Nephron (organoid): Measurements from ENCODE around the gene WNK2.

Source experiments
- H3K27ac Mint-ChIP-seq, 3 experiments: 2 replicates each; pipeline ENCODE4 v1.8.0; 2020; ENCODE audit warnings: mixed read lengths in 3 of 3, mild to moderate bottlenecking in 2 of 3, moderate library complexity in 1 of 3
- H3K27me3 Mint-ChIP-seq: 2 replicates; pipeline ENCODE4 v1.8.0; 2021; ENCODE audit warnings: low read depth, mild to moderate bottlenecking, moderate library complexity, mixed read lengths
- H3K36me3 Mint-ChIP-seq: 2 replicates; pipeline ENCODE4 v1.8.0; 2020; ENCODE audit warnings: low read depth, mixed read lengths
- H3K4me1 Mint-ChIP-seq: 2 replicates; pipeline ENCODE4 v1.8.0; 2020; ENCODE audit warnings: mixed read lengths
- H3K4me3 Mint-ChIP-seq, 3 experiments: 2 replicates each; pipeline ENCODE4 v1.8.0; 2020; ENCODE audit warnings: mild to moderate bottlenecking in 3 of 3, mixed read lengths in 3 of 3, moderate library complexity in 2 of 3
- H3K9me3 Mint-ChIP-seq: 2 replicates; pipeline ENCODE4 v1.8.0; 2020; ENCODE audit warnings: mixed read lengths
- TF ChIP-seq, protein P1 (sequence below), 3 experiments: fragments of 200-600 bp; sonication (generic); IDR thresholded peaks; one replicate each; pipeline ENCODE4 v1.5.0; 2021; ENCODE audit warnings: antibody characterized with exemption in 3 of 3; ENCODE audit not compliant: unreplicated experiment in 3 of 3

WNK2 gene

GRCh38 chr9:93260263-93261066 is 76.5 kb downstream of the WNK2 start:
- H3K36me3 Mint-ChIP-seq = no peaks in the 10 kb centered on the region
- no peak overlapping the region for H3K4me3 Mint-ChIP-seq
- no peak overlapping the region for H3K27ac Mint-ChIP-seq
- no peaks in the 10 kb centered on the region for H3K4me1 Mint-ChIP-seq
- no peaks in the 10 kb centered on the region for H3K27me3 Mint-ChIP-seq
- H3K9me3 Mint-ChIP-seq = no peaks in the 10 kb centered on the region
- TF ChIP-seq, protein P1, sequence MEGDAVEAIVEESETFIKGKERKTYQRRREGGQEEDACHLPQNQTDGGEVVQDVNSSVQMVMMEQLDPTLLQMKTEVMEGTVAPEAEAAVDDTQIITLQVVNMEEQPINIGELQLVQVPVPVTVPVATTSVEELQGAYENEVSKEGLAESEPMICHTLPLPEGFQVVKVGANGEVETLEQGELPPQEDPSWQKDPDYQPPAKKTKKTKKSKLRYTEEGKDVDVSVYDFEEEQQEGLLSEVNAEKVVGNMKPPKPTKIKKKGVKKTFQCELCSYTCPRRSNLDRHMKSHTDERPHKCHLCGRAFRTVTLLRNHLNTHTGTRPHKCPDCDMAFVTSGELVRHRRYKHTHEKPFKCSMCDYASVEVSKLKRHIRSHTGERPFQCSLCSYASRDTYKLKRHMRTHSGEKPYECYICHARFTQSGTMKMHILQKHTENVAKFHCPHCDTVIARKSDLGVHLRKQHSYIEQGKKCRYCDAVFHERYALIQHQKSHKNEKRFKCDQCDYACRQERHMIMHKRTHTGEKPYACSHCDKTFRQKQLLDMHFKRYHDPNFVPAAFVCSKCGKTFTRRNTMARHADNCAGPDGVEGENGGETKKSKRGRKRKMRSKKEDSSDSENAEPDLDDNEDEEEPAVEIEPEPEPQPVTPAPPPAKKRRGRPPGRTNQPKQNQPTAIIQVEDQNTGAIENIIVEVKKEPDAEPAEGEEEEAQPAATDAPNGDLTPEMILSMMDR (IDR thresholded peaks at IDR 0.05; ENCODE audit: unreplicated experiment in 3 of 3) = no peak

- Mint-ChIP-seq H3K27ac (no peak overlapping the region), H3K27me3 (no peaks in the 10 kb centered on the region), H3K4me3 (no peak overlapping the region)
Observed at GRCh38 chr9:93261281-93261680, 77.3 kb downstream of the WNK2 start.

DNA sequence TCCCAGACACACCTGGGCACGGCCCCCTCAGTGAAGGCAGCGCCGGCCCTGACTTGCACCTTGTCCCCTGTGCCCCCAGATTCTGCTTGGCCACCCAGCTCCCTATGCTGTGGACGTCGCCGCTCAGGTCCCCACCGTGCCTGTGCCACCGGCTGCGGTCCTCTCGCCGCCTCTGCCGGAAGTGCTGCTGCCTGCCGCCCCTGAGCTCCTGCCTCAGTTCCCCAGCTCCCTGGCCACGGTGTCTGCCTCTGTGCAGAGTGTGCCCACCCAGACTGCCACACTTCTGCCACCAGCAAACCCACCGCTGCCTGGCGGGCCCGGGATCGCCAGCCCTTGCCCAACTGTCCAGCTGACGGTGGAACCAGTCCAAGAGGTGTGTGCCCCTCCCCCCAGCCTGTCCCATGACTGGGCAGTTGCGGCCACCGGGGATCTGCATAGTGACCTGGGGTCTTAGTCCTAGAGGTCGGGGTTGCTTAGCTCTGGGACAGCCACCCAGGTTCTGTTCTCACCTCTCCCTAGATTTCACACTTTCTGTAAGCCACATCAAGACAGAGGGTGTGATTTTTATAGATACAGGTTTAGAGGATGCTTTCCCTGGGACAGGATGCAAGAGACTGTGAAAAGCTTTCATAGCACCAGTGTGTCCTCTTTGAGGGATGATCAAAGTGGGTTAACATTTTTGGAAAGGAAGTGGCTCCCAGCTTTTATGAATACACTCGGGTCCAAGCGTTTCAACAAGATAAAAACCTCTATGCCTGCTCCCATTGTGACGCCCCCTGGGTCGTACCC is 78.0 kb downstream of the WNK2 start:
- no peaks in the 10 kb centered on the region for H3K36me3 Mint-ChIP-seq
- H3K9me3 Mint-ChIP-seq = no peaks in the 10 kb centered on the region
- TF ChIP-seq, protein P1 (IDR thresholded peaks at IDR 0.05; ENCODE audit: unreplicated experiment in 3 of 3) = no peak
- H3K27ac Mint-ChIP-seq = no peak overlapping the region
- no peaks in the 10 kb centered on the region for H3K27me3 Mint-ChIP-seq
- H3K4me1 Mint-ChIP-seq = no peaks in the 10 kb centered on the region
- H3K4me3 Mint-ChIP-seq = no peak overlapping the region

More at GRCh38 chr9:93261281-93261680, 77.3 kb downstream of the WNK2 start:
- Mint-ChIP-seq H3K4me1 (no peaks in the 10 kb centered on the region), H3K9me3 (no peaks in the 10 kb centered on the region), H3K36me3 (no peaks in the 10 kb centered on the region)
- TF ChIP-seq, protein P1 (IDR thresholded peaks at IDR 0.05; ENCODE audit: unreplicated experiment in 3 of 3) = no peak

DNA sequence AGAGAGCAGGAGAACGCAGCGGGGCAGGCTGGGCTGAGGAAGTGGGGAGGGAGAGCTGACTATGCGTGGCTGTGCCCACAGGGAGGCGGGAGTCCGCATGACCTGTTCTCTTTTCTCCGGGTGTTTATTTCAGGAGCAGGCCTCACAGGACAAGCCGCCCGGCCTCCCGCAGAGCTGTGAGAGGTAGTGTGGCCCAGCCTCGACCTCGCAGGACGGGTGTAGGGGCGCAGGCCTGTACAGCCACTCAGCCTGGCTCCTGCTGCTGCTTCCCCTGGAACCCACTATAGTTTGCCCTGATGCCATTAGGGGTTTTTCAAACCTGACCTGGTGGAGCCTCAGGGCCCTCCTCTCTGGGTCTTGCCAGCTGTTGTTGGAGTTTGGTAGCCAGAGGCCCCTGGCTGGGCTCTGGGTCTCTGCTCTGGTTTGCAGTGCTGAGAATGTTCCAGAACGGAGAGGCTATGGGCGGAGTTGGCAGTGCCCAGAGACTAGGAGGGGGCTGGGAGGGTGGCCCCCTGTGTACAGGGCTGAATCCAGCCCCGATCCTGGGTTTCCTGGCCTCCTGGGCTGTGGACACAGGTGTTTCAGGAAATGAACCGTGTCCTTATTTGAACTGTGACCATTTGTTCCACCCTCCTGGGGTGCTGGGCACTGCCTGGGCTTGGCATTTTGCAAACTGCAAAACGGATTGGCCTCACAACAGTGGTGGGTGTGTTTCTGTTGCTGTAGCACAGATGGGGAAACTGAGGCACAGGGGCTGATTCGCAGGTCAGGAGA is 78.8 kb downstream of the WNK2 start:
- Mint-ChIP-seq H3K4me3 (no peak overlapping the region), H3K27me3 (no peaks in the 10 kb centered on the region)

DNA sequence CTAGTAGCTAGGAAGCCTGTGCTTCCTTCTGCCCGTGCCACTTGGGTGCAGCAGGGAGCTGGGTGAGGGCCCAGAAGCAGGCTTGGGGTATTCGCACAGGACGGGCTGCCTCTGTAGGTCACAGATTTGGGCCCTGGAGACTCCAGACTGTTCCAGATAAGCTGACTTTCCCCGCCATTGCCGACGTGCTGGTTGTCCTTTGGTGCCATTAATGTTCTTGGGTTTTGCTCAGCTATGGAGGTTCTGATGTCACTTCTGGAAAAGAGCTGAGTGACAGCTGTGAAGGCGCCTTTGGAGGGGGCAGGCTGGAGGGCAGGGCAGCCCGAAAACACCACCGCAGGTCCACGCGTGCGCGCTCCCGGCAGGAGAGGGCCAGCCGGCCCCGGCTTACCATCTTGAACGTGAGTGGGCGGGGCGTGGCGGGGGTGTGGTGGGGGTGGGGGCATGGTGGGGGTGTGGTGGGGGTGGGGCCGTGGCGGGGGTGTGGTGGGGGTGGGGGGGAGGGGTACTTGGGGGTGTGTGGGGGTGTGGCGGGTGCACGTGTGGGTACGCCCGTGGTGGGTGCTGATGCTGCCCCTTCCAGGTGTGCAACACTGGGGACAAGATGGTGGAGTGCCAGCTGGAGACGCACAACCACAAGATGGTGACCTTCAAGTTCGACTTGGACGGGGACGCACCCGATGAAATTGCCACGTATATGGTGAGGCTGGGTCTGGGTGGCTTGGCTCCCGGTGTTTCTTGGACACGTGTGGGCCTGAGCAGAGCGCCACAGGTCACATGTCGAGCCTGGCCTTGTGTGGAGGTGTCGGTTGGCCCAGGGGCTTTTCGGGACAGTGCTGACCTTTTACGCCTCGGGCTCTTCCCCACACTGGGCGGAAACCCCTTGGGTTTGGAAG is 79.6 kb downstream of the WNK2 start:
- Mint-ChIP-seq H3K4me3 (no peak overlapping the region), H3K4me1 (no peaks in the 10 kb centered on the region), H3K27me3 (no peaks in the 10 kb centered on the region), H3K36me3 (peaks cover 3% of the 10 kb centered on the region), H3K9me3 (no peaks in the 10 kb centered on the region), H3K27ac (no peak overlapping the region)
- TF ChIP-seq, protein P1 (IDR thresholded peaks at IDR 0.05; ENCODE audit: unreplicated experiment in 3 of 3) = no peak

More for the DNA sequence above, 78.8 kb downstream of the WNK2 start:
- no peaks in the 10 kb centered on the region for H3K4me1 Mint-ChIP-seq
- peaks cover 3% of the 10 kb centered on the region for H3K36me3 Mint-ChIP-seq
- H3K9me3 Mint-ChIP-seq = no peaks in the 10 kb centered on the region
- no peak overlapping the region for H3K27ac Mint-ChIP-seq
- TF ChIP-seq, protein P1 (IDR thresholded peaks at IDR 0.05; ENCODE audit: unreplicated experiment in 3 of 3) = no peak
